Esophagus muscularis mucosa (tissue), 4 donors: Measurements from ENCODE around the gene SSC5D. TPM values are rescaled to one million over a fixed set of nuclear protein-coding genes. Genes with fewer than 3 reads are reported as not detected.

Experiments used
- DNase-seq: peaks from one replicate; pipeline ENCODE4 v3.0.0-alpha.2; 2017; ENCODE audit errors: extremely low spot score
- H3K27ac ChIP-seq, 4 donors: fragments of 200-600 bp; sonication (generic); replicated peaks in 1 of 4; 1 replicate in 3 of 4; 2 replicates in 1 of 4; pipeline ENCODE4 v1.5.1; 2016 to 2019; ENCODE audit warnings: mild to moderate bottlenecking in 1 of 4
- H3K27me3 ChIP-seq, 4 donors: fragments of 200-600 bp; sonication (generic); one replicate each; pipeline versions ENCODE4 v1.5.1 to v1.6.0; 2016 to 2019
- H3K36me3 ChIP-seq, 4 donors: fragments of 200-600 bp; sonication (generic); one replicate each; pipeline ENCODE4 v1.5.1; 2016 to 2019
- H3K4me1 ChIP-seq, 4 donors: fragments of 200-600 bp; sonication (generic); one replicate each; pipeline ENCODE4 v1.5.1; 2016 to 2019
- H3K4me3 ChIP-seq, 4 donors: fragments of 200-600 bp; sonication (generic); 1 replicate in 2 of 4; 2 replicates in 2 of 4; pipeline ENCODE4 v1.5.1; 2016 to 2019; ENCODE audit warnings: mild to moderate bottlenecking in 4 of 4, moderate library complexity in 1 of 4
- H3K9me3 ChIP-seq, 4 donors: fragments of 200-600 bp; sonication (generic); 1 replicate in 3 of 4; 2 replicates in 1 of 4; pipeline ENCODE4 v1.5.1; 2016 to 2019
- EP300 ChIP-seq: sonication (generic); formaldehyde crosslinking; IDR thresholded peaks from one replicate; pipeline ENCODE4 v1.6.1; 2017; ENCODE audit warnings: antibody characterized with exemption
- POLR2A ChIP-seq: fragments of 450-650 bp; IDR thresholded peaks from one replicate; pipeline ENCODE4 v1.6.1; 2017; ENCODE audit warnings: antibody characterized with exemption, moderate library complexity, mild to moderate bottlenecking, low read depth
- POLR2AphosphoS5 ChIP-seq, 2 donors: sonication (generic); formaldehyde crosslinking; IDR thresholded peaks; one replicate each; pipeline ENCODE4 v1.6.1; 2017; ENCODE audit warnings: antibody characterized with exemption in 2 of 2
- WGBS: methylation state at CpG from one replicate; pipeline ENCODE4 v1.1.5; 2018; 5-methylcytosine and 5-hydroxymethylcytosine counted together
- intact Hi-C: fragments of 100-400 bp; cut with DNase I; formaldehyde crosslinking; loops from one replicate; pipeline ENCODE4 v1.15.1; 2023
- total RNA-seq, 4 donors: library from RNA; depleted of rRNA; stranded (reverse); fragments of >200 nt; gene quantifications; one replicate each; pipeline versions ENCODE4 v1.1.0 to v1.2.1, GENCODE V29; 2016
- TF ChIP-seq, protein P1 (sequence below), 3 experiments: fragments of 200-600 bp in 2 of 3; fragments of 450-650 bp in 1 of 3; sonication (generic) in 2 of 3; IDR thresholded peaks; one replicate each; pipeline ENCODE4 v1.5.1; 2017 to 2019; ENCODE audit warnings: antibody characterized with exemption in 3 of 3, mild to moderate bottlenecking in 2 of 3, moderate library complexity in 1 of 3

SSC5D gene
- total RNA-seq, 4 donors from 2014 or later, result 9.5 to 41.2 (median 14.6) TPM

DNA sequence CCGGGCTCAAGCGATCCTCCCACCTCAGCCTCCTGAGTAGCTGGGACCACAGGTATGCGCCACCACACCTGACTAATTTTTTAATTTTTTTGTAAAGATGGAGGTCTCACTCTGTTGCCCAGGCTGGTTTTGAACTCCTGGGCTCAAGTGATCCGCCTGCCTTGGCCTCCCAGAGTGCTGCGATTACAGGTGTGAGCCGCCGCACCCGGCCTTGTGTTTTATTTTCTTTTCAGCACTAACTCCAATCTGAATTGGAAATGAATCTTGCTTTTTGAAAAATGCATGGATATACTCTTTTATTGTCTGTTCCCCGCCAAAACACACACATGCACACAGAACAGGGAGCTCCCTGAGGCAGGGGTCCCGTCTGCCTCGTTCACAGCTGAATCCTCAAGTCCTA lies 25.5 kb upstream of the SSC5D start:
- no peak for TF ChIP-seq POLR2A
- no peak for TF ChIP-seq EP300
- TF ChIP-seq, protein P1, sequence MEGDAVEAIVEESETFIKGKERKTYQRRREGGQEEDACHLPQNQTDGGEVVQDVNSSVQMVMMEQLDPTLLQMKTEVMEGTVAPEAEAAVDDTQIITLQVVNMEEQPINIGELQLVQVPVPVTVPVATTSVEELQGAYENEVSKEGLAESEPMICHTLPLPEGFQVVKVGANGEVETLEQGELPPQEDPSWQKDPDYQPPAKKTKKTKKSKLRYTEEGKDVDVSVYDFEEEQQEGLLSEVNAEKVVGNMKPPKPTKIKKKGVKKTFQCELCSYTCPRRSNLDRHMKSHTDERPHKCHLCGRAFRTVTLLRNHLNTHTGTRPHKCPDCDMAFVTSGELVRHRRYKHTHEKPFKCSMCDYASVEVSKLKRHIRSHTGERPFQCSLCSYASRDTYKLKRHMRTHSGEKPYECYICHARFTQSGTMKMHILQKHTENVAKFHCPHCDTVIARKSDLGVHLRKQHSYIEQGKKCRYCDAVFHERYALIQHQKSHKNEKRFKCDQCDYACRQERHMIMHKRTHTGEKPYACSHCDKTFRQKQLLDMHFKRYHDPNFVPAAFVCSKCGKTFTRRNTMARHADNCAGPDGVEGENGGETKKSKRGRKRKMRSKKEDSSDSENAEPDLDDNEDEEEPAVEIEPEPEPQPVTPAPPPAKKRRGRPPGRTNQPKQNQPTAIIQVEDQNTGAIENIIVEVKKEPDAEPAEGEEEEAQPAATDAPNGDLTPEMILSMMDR (IDR thresholded peaks at IDR 0.05), result no peak
- TF ChIP-seq POLR2AphosphoS5 (IDR thresholded peaks at IDR 0.05), result no peak
- Histone ChIP-seq H3K4me3 (no peak overlapping the region), H3K36me3 (no peaks in the 10 kb centered on the region), H3K27ac (no peak overlapping the region), H3K9me3 (no peaks in the 10 kb centered on the region), H3K4me1 (peaks cover 15 to 42% (median 36%) of the 10 kb centered on the region in 4 donors), H3K27me3 (no peaks in the 10 kb centered on the region)
- no peak for DNase-seq
- intact Hi-C loops, result no loop called here
- 83% methylated on average over 11 of the region's 11 CpGs for WGBS

DNA sequence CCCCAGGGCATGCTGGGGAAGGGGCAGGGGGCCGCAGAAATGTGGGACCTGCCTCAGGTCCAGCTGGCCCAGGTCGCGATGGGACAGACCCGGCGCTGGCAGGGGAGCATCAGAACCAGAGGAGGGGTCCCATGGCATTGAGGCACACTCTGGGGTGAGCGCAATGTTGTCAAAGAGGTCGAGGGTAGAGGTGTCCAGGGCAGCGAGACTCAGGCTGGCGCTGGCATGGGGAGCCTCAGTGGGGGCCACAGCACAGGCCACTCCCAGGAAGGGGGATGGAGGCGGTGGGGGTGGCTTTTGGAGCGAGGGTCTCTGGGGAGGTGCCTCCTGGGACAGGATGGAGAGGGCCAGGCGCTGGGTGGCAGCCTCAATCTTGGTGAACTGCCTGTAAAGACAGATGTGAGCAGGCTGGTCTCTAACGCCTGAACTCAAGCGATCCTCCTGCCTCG lies 24.6 kb upstream of the SSC5D start:
- no peak for DNase-seq
- peaks cover 19 to 45% (median 42%) of the 10 kb centered on the region in 4 donors for H3K4me1 ChIP-seq
- WGBS, result 71% methylated on average over 9 of the region's 15 CpGs
- no peaks in the 10 kb centered on the region for H3K27me3 ChIP-seq
- H3K4me3 ChIP-seq, result no peak overlapping the region
- H3K36me3 ChIP-seq, result no peaks in the 10 kb centered on the region
- TF ChIP-seq POLR2AphosphoS5 (IDR thresholded peaks at IDR 0.05), result no peak
- TF ChIP-seq, protein P1 (IDR thresholded peaks at IDR 0.05), result no peak
- TF ChIP-seq EP300, result no peak
- TF ChIP-seq POLR2A, result no peak
- no peak overlapping the region for H3K27ac ChIP-seq
- no peaks in the 10 kb centered on the region for H3K9me3 ChIP-seq
- intact Hi-C loops, result no loop called here

DNA sequence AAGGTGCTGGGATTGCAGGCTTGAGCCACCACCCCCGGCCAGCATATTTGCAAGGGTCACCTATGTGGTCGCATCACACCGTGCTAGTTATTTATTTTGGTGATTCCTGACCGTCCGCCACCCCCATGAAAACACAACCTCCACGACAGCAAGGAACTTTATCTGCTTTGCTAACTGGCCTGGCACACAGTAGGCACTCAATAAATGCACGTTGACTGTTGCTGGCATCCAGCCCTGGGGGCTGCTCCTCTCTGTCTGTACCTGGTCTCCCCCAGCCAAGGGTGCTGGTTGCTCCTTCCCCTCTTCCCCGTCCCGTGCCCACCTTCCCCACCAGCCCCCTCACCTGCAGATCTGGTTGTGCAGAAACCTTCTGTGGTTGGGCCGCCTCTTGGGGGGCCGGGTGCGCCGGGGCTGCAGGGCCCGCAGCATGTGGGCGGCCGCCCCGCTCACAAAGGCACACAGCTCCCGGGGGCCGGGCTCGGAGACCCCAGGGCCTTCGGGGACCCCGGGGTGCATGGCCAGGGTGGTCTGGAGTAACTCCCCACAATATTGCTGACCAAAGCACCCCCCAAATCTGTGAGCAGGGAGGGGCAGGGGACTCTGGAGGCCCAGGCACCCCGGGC lies 24.1 kb upstream of the SSC5D start:
- whole genome bisulfite sequencing, result 84% methylated on average over 15 of the region's 23 CpGs
- TF ChIP-seq, protein P1 (IDR thresholded peaks at IDR 0.05), result no peak
- TF ChIP-seq POLR2A (no peak), POLR2AphosphoS5 (IDR thresholded peaks at IDR 0.05) (no peak), EP300 (no peak)

DNA sequence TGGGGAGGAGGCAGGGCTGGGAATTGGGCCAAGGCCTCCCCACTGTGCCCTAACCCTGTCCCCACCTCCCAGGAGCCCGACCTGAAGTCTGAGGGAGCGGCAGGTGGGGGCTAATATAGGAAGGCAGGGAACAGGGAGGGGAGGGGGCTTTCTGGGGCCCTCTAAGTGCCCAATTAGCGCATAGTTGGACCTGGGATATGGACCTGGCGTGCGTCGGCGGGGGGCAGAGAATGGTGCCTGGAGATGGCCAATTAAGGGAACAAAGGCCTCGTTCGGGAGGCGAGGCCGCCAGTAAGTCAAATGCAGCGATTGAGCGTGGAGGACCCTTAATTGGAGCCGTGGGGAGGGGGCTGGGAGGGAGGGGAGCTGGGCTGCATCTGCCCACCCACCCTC lies 23.6 kb upstream of the SSC5D start, which contains the start of gene C19orf85:
TSS of gene C19orf85 (minus strand) at position 90 of the 393 bp plus-strand sequence. CDS start 197 bp downstream, outside the sequence.
- Histone ChIP-seq H3K4me1 (peaks cover 19 to 38% (median 34%) of the 10 kb centered on the region in 4 donors), H3K27me3 (no peaks in the 10 kb centered on the region), H3K36me3 (no peaks in the 10 kb centered on the region), H3K27ac (no peak within 1 kb of the TSS), H3K4me3 (no peak within 1 kb of the TSS), H3K9me3 (no peaks in the 10 kb centered on the region)
- intact Hi-C loops, result no loop called here
- no peak for TF ChIP-seq POLR2A
- TF ChIP-seq EP300, result no peak
- TF ChIP-seq POLR2AphosphoS5 (IDR thresholded peaks at IDR 0.05), result no peak
- TF ChIP-seq, protein P1 (IDR thresholded peaks at IDR 0.05), result no peak
- WGBS, result 88% methylated on average over 12 of the region's 14 CpGs
- no peak for DNase-seq

More for the DNA sequence above, 24.1 kb upstream of the SSC5D start:
- Histone ChIP-seq H3K27me3 (no peaks in the 10 kb centered on the region), H3K36me3 (no peaks in the 10 kb centered on the region), H3K27ac (no peak overlapping the region), H3K4me1 (peaks cover 19 to 43% (median 39%) of the 10 kb centered on the region in 4 donors), H3K4me3 (no peak overlapping the region), H3K9me3 (no peaks in the 10 kb centered on the region)
- no peak for DNase-seq
- intact Hi-C loops, result no loop called here
